PC-3 (cell line): Measurements from ENCODE around the gene KRR1. TPM values are rescaled to one million over a fixed set of nuclear protein-coding genes. Genes with fewer than 3 reads are reported as not detected.

ENCODE experiments used
- ATAC-seq: fragments of 200-7000 bp; cut with Tn5 transposase; 2 replicates; pipeline ENCODE4 v1.9.1; 2020; ENCODE audit warnings: mild to moderate bottlenecking, moderate library complexity
- BruUV-seq: library from RNA; stranded (reverse); fragments of 400-500 nt; replicated peaks from 2 replicates; lab custom pipeline; 2021; lab: Mats Ljungman, UMichigan
- CTCF ChIA-PET: fragments of 300-600 bp; sonication (Branson Sonifier 250); formaldehyde crosslinking; loops from one replicate; lab custom pipeline; 2022; ENCODE audit warnings: antibody characterized with exemption; lab: Charles Lee
- POLR2A ChIA-PET: fragments of 300-600 bp; sonication (Branson Sonifier 250); formaldehyde crosslinking; loops from one replicate; lab custom pipeline; 2022; ENCODE audit warnings: antibody characterized with exemption; ENCODE audit not compliant: unreplicated experiment; lab: Charles Lee
- DNase-seq: peaks from one replicate; pipeline ENCODE4 v3.0.0-alpha.2; 2015
- H2AFZ ChIP-seq: fragments of 300-600 bp; sonication (generic); 2 replicates; pipeline ENCODE4 v1.6.0; 2016; ENCODE audit warnings: antibody characterized with exemption, low read length
- H3F3A ChIP-seq: fragments of 300-600 bp; sonication (generic); one replicate; pipeline ENCODE4 v1.6.0; 2017; ENCODE audit warnings: antibody characterized with exemption, low read length, control low read depth, mild to moderate bottlenecking; ENCODE audit not compliant: unreplicated experiment
- H3K27ac ChIP-seq: fragments of 300-600 bp; sonication (generic); 2 replicates; pipeline ENCODE4 v1.5.1; 2016; ENCODE audit warnings: mild to moderate bottlenecking, low read length
- H3K27me3 ChIP-seq: fragments of 300-600 bp; sonication (generic); 2 replicates; pipeline ENCODE4 v1.6.1; 2016; ENCODE audit warnings: low read length, mixed read lengths
- H3K36me3 ChIP-seq: fragments of 300-600 bp; sonication (generic); 2 replicates; pipeline ENCODE4 v1.6.1; 2016; ENCODE audit warnings: low read depth, mixed run types, low read length, mixed read lengths
- H3K4me1 ChIP-seq: fragments of 300-600 bp; sonication (generic); 2 replicates; pipeline ENCODE4 v1.5.1; 2016; ENCODE audit warnings: low read length; ENCODE audit not compliant: insufficient read depth
- H3K4me2 ChIP-seq: fragments of 300-600 bp; sonication (generic); 2 replicates; pipeline ENCODE4 v1.6.0; 2016; ENCODE audit warnings: low read length
- H3K4me3 ChIP-seq: fragments of 300-600 bp; sonication (generic); 2 replicates; pipeline ENCODE4 v1.5.1; 2016; ENCODE audit warnings: mild to moderate bottlenecking, low read length, mixed read lengths
- H3K79me2 ChIP-seq: fragments of 300-600 bp; sonication (generic); 2 replicates; pipeline ENCODE4 v1.6.1; 2017; ENCODE audit warnings: low read length, mixed read lengths
- H3K9ac ChIP-seq: fragments of 300-600 bp; sonication (generic); 2 replicates; pipeline ENCODE4 v1.6.0; 2016; ENCODE audit warnings: mild to moderate bottlenecking, low read length
- H3K9me2 ChIP-seq: fragments of 300-600 bp; sonication (generic); replicated peaks from 2 replicates; pipeline ENCODE4 v1.6.1; 2016; ENCODE audit warnings: mixed run types, low read length, mixed read lengths
- H3K9me3 ChIP-seq: fragments of 300-600 bp; sonication (generic); 2 replicates; pipeline ENCODE4 v1.6.1; 2016; ENCODE audit warnings: low read length, mixed read lengths
- H4K20me1 ChIP-seq: fragments of 300-600 bp; sonication (generic); 2 replicates; pipeline ENCODE4 v1.6.1; 2016; ENCODE audit warnings: low read length, mixed read lengths
- EZH2 ChIP-seq: fragments of 300-600 bp; sonication (generic); IDR thresholded peaks from one replicate; pipeline ENCODE4 v1.6.1; 2017; ENCODE audit warnings: antibody characterized with exemption, mild to moderate bottlenecking, low read length; ENCODE audit not compliant: unreplicated experiment
- EZH2phosphoT487 ChIP-seq: fragments of 300-600 bp; sonication (generic); IDR thresholded peaks from 2 replicates; pipeline ENCODE4 v1.6.1; 2018; ENCODE audit warnings: mild to moderate bottlenecking, antibody characterized with exemption, low read length, borderline replicate concordance
- intact Hi-C: fragments of 100-400 bp; cut with micrococcal nuclease; formaldehyde crosslinking; loops from 2 replicates; pipeline ENCODE4 v1.9.0; 2023
- total RNA-seq: library from RNA; depleted of rRNA; stranded (reverse); fragments of >200 nt; gene quantifications from 2 replicates; pipeline ENCODE4 v1.2.3, GENCODE V29; 2014
- TF ChIP-seq, protein P1 (sequence below): fragments of 300-600 bp; sonication (generic); conservative IDR thresholded peaks from 2 replicates; pipeline ENCODE4 v1.5.1; 2017; ENCODE audit warnings: antibody characterized with exemption, low read depth, mild to moderate bottlenecking, low read length

The KRR1 gene
- total RNA-seq, 1 experiment from 2014 or later = 68.4 TPM

DNA sequence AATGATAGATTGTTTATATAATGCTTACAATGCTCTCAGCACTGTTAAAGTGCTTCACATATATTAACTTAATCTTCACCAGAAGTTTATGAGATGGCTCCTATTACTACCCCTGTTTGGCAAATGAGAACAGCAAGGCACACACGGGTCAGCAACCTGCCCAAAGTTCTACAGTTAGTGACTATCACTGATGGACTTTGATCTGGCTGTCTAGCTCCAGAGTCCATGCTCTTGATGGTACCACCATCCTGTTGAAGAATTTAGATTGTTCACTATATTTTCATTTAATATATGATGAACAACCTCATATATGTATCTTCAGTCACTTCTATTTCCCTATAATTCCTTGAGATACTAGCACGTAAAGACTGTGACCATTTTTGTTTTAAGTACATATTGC lies 20.2 kb downstream of the KRR1 start:
- peaks cover under 1% of the 10 kb centered on the region; the same call in 1 of the 2 replicates for H3K36me3 ChIP-seq
- DNase-seq (no peak), ATAC-seq (no peak)
- POLR2A ChIA-PET = no interaction called here
- intact Hi-C loops = loop anchor here (5.0 kb wide), 2 partner anchors 154 to 804 kb away; no protein-coding TSS in a partner anchor
- peaks cover 18% of the 10 kb centered on the region for H3K4me1 ChIP-seq
- no peaks in the 10 kb centered on the region for H3K9me3 ChIP-seq
- no peak overlapping the region for H3K4me2 ChIP-seq
- H3K27ac ChIP-seq = no peak overlapping the region
- TF ChIP-seq, protein P1, sequence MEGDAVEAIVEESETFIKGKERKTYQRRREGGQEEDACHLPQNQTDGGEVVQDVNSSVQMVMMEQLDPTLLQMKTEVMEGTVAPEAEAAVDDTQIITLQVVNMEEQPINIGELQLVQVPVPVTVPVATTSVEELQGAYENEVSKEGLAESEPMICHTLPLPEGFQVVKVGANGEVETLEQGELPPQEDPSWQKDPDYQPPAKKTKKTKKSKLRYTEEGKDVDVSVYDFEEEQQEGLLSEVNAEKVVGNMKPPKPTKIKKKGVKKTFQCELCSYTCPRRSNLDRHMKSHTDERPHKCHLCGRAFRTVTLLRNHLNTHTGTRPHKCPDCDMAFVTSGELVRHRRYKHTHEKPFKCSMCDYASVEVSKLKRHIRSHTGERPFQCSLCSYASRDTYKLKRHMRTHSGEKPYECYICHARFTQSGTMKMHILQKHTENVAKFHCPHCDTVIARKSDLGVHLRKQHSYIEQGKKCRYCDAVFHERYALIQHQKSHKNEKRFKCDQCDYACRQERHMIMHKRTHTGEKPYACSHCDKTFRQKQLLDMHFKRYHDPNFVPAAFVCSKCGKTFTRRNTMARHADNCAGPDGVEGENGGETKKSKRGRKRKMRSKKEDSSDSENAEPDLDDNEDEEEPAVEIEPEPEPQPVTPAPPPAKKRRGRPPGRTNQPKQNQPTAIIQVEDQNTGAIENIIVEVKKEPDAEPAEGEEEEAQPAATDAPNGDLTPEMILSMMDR = no peak
- TF ChIP-seq EZH2 (no peak), EZH2phosphoT487 (no peak)
- no peaks in the 10 kb centered on the region for H3K9me2 ChIP-seq
- no peak overlapping the region for H3K4me3 ChIP-seq
- H4K20me1 ChIP-seq = no peaks in the 10 kb centered on the region
- CTCF ChIA-PET = no interaction called here
- H2AFZ ChIP-seq = no peak overlapping the region
- H3K27me3 ChIP-seq = no peaks in the 10 kb centered on the region
- H3F3A ChIP-seq = no peaks in the 10 kb centered on the region
- H3K9ac ChIP-seq = no peak overlapping the region
- no peaks in the 10 kb centered on the region for H3K79me2 ChIP-seq
- BruUV-seq = no TSS peak

GRCh38 chr12:75489613-75490210 lies 21.7 kb downstream of the KRR1 start:
- Histone ChIP-seq H3K9me2 (no peaks in the 10 kb centered on the region), H3F3A (no peaks in the 10 kb centered on the region), H3K36me3 (no peaks in the 10 kb centered on the region; the same call in 1 of the 2 replicates), H3K4me1 (peaks cover 18% of the 10 kb centered on the region), H2AFZ (0 out of 2 replicates have a peak overlapping the region, but pooled peaks have one; percentile 4), H3K27ac (peak overlapping the region; percentile 50), H3K4me2 (peak overlapping the region; percentile 71), H3K4me3 (no peak overlapping the region), H4K20me1 (no peaks in the 10 kb centered on the region), H3K9me3 (no peaks in the 10 kb centered on the region), H3K27me3 (no peaks in the 10 kb centered on the region), H3K9ac (no peak overlapping the region), H3K79me2 (no peaks in the 10 kb centered on the region)
- intact Hi-C loops = loop anchor here (5.0 to 10.0 kb wide), 3 partner anchors 152 to 802 kb away; no protein-coding TSS in a partner anchor
- DNase-seq (peak; percentile 78), ATAC-seq (peak; percentile 74)
- no TSS peak for BruUV-seq
- CTCF ChIA-PET = interaction anchor here (0.5 to 1.0 kb wide), 2 partner anchors 52 to 98 kb away, joined by 3 read pairs; no protein-coding TSS in a partner anchor
- POLR2A ChIA-PET = no interaction called here
- TF ChIP-seq, protein P1 = no peak
- TF ChIP-seq EZH2phosphoT487 (no peak), EZH2 (no peak)

- H3K9ac ChIP-seq = no peak overlapping the region
- H3K36me3 ChIP-seq = no peaks in the 10 kb centered on the region; the same call in 1 of the 2 replicates
- no peak for DNase-seq
- H4K20me1 ChIP-seq = no peaks in the 10 kb centered on the region
- no peak; the same call in 1 of the 2 replicates for ATAC-seq
- H3K79me2 ChIP-seq = 0 out of 2 replicates have a peak, but pooled peaks cover 1% of the 10 kb centered on the region
- peak overlapping the region; percentile 50; the same call in 1 of the 2 replicates for H3K27ac ChIP-seq
- BruUV-seq = no TSS peak
- peaks cover 18% of the 10 kb centered on the region for H3K4me1 ChIP-seq
- H2AFZ ChIP-seq = no peak overlapping the region
- no peak overlapping the region for H3K4me3 ChIP-seq
- H3K27me3 ChIP-seq = no peaks in the 10 kb centered on the region
- no peaks in the 10 kb centered on the region for H3K9me3 ChIP-seq
- H3K4me2 ChIP-seq = peak overlapping the region; percentile 71
- no peaks in the 10 kb centered on the region for H3F3A ChIP-seq
- TF ChIP-seq EZH2 = no peak
- TF ChIP-seq EZH2phosphoT487 = no peak
- TF ChIP-seq, protein P1 = no peak
- no peaks in the 10 kb centered on the region for H3K9me2 ChIP-seq
- ChIA-PET POLR2A (no interaction called here), CTCF (interaction anchor here (1.0 kb wide), 1 partner anchor 98 kb away, joined by 3 read pairs; no protein-coding TSS in a partner anchor)
- intact Hi-C loops = loop anchor here (10.0 kb wide), 1 partner anchor 324 kb away; no protein-coding TSS in a partner anchor
Measured at GRCh38 chr12:75489187-75489586, 22.2 kb downstream of the KRR1 start.
